NCI-H1417 treated with DMSO at 0.1 percent for 48 hours (cell line): Measurements from ENCODE around the gene KDM4B.

Experiments used
- DNase-seq: peaks from one replicate; lab custom pipeline; 2025; lab: John Stamatoyannopoulos, UW

The KDM4B gene

GRCh38 chr19:5107432-5108122, 138.7 kb downstream of the KDM4B start:
- DNase-seq = no peak

- no peak for DNase-seq
Measured at GRCh38 chr19:5108123-5108596, 139.2 kb downstream of the KDM4B start.

GRCh38 chr19:5108866-5109265, 140.0 kb downstream of the KDM4B start:
- DNase-seq = no peak

- no peak for DNase-seq
Measured at GRCh38 chr19:5109560-5109959, 140.6 kb downstream of the KDM4B start.

- DNase-seq = no peak
Measured at GRCh38 chr19:5110546-5110945, 141.6 kb downstream of the KDM4B start.

GRCh38 chr19:5111051-5111450, 142.1 kb downstream of the KDM4B start:
- DNase-seq = no peak

GRCh38 chr19:5112175-5112574, 143.3 kb downstream of the KDM4B start:
- no peak for DNase-seq

- no peak for DNase-seq
Measured at GRCh38 chr19:5112681-5113575, 144.0 kb downstream of the KDM4B start.

GRCh38 chr19:5113633-5114586, 145.0 kb downstream of the KDM4B start:
- DNase-seq = no peak

- DNase-seq = no peak
Measured at GRCh38 chr19:5114727-5115126, 145.8 kb downstream of the KDM4B start.

GRCh38 chr19:5115351-5115750, 146.4 kb downstream of the KDM4B start:
- DNase-seq = no peak

- DNase-seq = no peak
Measured at GRCh38 chr19:5115771-5116202, 146.9 kb downstream of the KDM4B start.

GRCh38 chr19:5116292-5116691, 147.4 kb downstream of the KDM4B start:
- DNase-seq = no peak

GRCh38 chr19:5117421-5117820, 148.5 kb downstream of the KDM4B start:
- no peak for DNase-seq

GRCh38 chr19:5118026-5118425, 149.1 kb downstream of the KDM4B start:
- no peak for DNase-seq

GRCh38 chr19:5119297-5119998, 150.5 kb downstream of the KDM4B start:
- DNase-seq = no peak

- DNase-seq = no peak
Measured at GRCh38 chr19:5120321-5120720, 151.4 kb downstream of the KDM4B start.

- DNase-seq = no peak
Measured at GRCh38 chr19:5120833-5121232, 151.9 kb downstream of the KDM4B start.

GRCh38 chr19:5121266-5122120, 152.6 kb downstream of the KDM4B start:
- no peak for DNase-seq

GRCh38 chr19:5122121-5122400, 153.1 kb downstream of the KDM4B start:
- DNase-seq = no peak
